Vagina (tissue), 2 donors: ENCODE measurements around the gene SHC1. TPM values are rescaled to one million over a fixed set of nuclear protein-coding genes. Genes with fewer than 3 reads are reported as not detected.

ENCODE experiments used
- DNase-seq, 2 donors: peaks; one replicate each; pipeline ENCODE4 v3.0.0-alpha.2; 2017; ENCODE audit errors: extremely low spot score in 2 of 2
- H3K27ac ChIP-seq: fragments of 200-600 bp; sonication (generic); one replicate; pipeline ENCODE4 v1.5.1; 2019
- H3K27me3 ChIP-seq: fragments of 200-600 bp; sonication (generic); one replicate; pipeline ENCODE4 v1.5.1; 2019
- H3K36me3 ChIP-seq, 2 donors: fragments of 200-600 bp; sonication (generic); one replicate each; pipeline ENCODE4 v1.5.1; 2017 to 2019
- H3K4me1 ChIP-seq: fragments of 200-600 bp; sonication (generic); one replicate; pipeline ENCODE4 v1.5.1; 2019
- H3K4me3 ChIP-seq, 2 donors: fragments of 200-600 bp; sonication (generic); 1 replicate in 1 of 2; 2 replicates in 1 of 2; pipeline ENCODE4 v1.5.1; 2016 to 2019
- H3K9me3 ChIP-seq: fragments of 200-600 bp; sonication (generic); one replicate; pipeline ENCODE4 v1.5.1; 2019
- CTCF ChIP-seq, 3 experiments: fragments of 450-650 bp in 2 of 3; fragments of 200-600 bp in 1 of 3; sonication (generic) in 1 of 3; IDR thresholded peaks; one replicate each; pipeline ENCODE4 v1.5.1; 2017 to 2019; ENCODE audit warnings: antibody characterized with exemption in 3 of 3, mild to moderate bottlenecking in 2 of 3, moderate library complexity in 2 of 3
- POLR2A ChIP-seq, 2 donors: fragments of 450-650 bp; IDR thresholded peaks; one replicate each; pipeline ENCODE4 v1.6.1; 2017; ENCODE audit warnings: antibody characterized with exemption in 2 of 2, mild to moderate bottlenecking in 2 of 2, moderate library complexity in 2 of 2
- POLR2AphosphoS5 ChIP-seq, 2 donors: sonication (generic); formaldehyde crosslinking; IDR thresholded peaks; one replicate each; pipeline ENCODE4 v1.9.0; 2017; ENCODE audit warnings: antibody characterized with exemption in 2 of 2, mild to moderate bottlenecking in 2 of 2, low read depth in 1 of 2; ENCODE audit not compliant: insufficient read depth in 1 of 2
- intact Hi-C: fragments of 100-400 bp; cut with DNase I; formaldehyde crosslinking; loops from one replicate; pipeline ENCODE4 v1.15.1; 2023
- total RNA-seq: library from RNA; depleted of rRNA; stranded (reverse); fragments of >200 nt; gene quantifications from one replicate; pipeline ENCODE4 v1.2.3, GENCODE V29; 2016

The SHC1 gene
- total RNA-seq, 1 donor from 2014 or later: 110 TPM

- H3K4me1 ChIP-seq: peaks cover 66% of the 10 kb centered on the region
- TF ChIP-seq CTCF (IDR thresholded peaks at IDR 0.05) (peak; percentile 95 to 98 (median 98)), POLR2AphosphoS5 (IDR thresholded peaks at IDR 0.05; ENCODE audit: insufficient read depth in 1 of 2, low read depth in 1 of 2) (peak; percentile 74 to 99), POLR2A (IDR thresholded peaks at IDR 0.05) (peak in 1 of 2 donors; percentile 16)
- peak overlapping the region; percentile 34 to 54 for H3K4me3 ChIP-seq
- DNase-seq: peak in 1 of 2 donors; percentile 97
- intact Hi-C loops: loop anchor here (2.0 to 5.0 kb wide), 2 partner anchors 16 to 55 kb away; partner anchors contain the start of gene PYGO2
- no peaks in the 10 kb centered on the region for H3K27me3 ChIP-seq
- peaks cover 0 to 12% of the 10 kb centered on the region in 2 donors for H3K36me3 ChIP-seq
- H3K27ac ChIP-seq: peak overlapping the region; percentile 99
- H3K9me3 ChIP-seq: no peaks in the 10 kb centered on the region
Measured at GRCh38 chr1:155017041-155017945, 46.7 kb upstream of the SHC1 start.

- Histone ChIP-seq H3K27me3 (no peaks in the 10 kb centered on the region), H3K27ac (peak overlapping the region; percentile 99), H3K4me1 (peaks cover 75% of the 10 kb centered on the region), H3K9me3 (no peaks in the 10 kb centered on the region), H3K36me3 (peaks cover 0 to 12% of the 10 kb centered on the region in 2 donors), H3K4me3 (peak overlapping the region in 1 of 2 donors; percentile 54)
- DNase-seq: no peak
- TF ChIP-seq POLR2A (IDR thresholded peaks at IDR 0.05) (no peak), CTCF (IDR thresholded peaks at IDR 0.05) (no peak), POLR2AphosphoS5 (IDR thresholded peaks at IDR 0.05; ENCODE audit: insufficient read depth in 1 of 2, low read depth in 1 of 2) (no peak)
- intact Hi-C loops: loop anchor here (2.0 to 5.0 kb wide), 2 partner anchors 16 to 54 kb away; partner anchors contain the start of gene PYGO2
Measured at GRCh38 chr1:155016231-155016831, 45.8 kb upstream of the SHC1 start.

GRCh38 chr1:155015527-155016230 lies 45.1 kb upstream of the SHC1 start:
- H3K36me3 ChIP-seq: peaks cover 0 to 12% of the 10 kb centered on the region in 2 donors
- no peak for TF ChIP-seq POLR2AphosphoS5 (IDR thresholded peaks at IDR 0.05; ENCODE audit: insufficient read depth in 1 of 2, low read depth in 1 of 2)
- no peak for TF ChIP-seq POLR2A (IDR thresholded peaks at IDR 0.05)
- TF ChIP-seq CTCF (IDR thresholded peaks at IDR 0.05): no peak
- H3K27me3 ChIP-seq: no peaks in the 10 kb centered on the region
- H3K27ac ChIP-seq: peak overlapping the region; percentile 99
- H3K9me3 ChIP-seq: no peaks in the 10 kb centered on the region
- peaks cover 82% of the 10 kb centered on the region for H3K4me1 ChIP-seq
- intact Hi-C loops: loop anchor here (2.0 to 5.0 kb wide), 2 partner anchors 15 to 53 kb away; partner anchors contain the start of gene PYGO2
- H3K4me3 ChIP-seq: no peak overlapping the region
- no peak for DNase-seq

- no peak for DNase-seq
- Histone ChIP-seq H3K9me3 (no peaks in the 10 kb centered on the region), H3K4me3 (no peak overlapping the region), H3K4me1 (peaks cover 89% of the 10 kb centered on the region), H3K27me3 (no peaks in the 10 kb centered on the region), H3K27ac (peak overlapping the region; percentile 99), H3K36me3 (peaks cover 0 to 12% of the 10 kb centered on the region in 2 donors)
- no peak for TF ChIP-seq POLR2A (IDR thresholded peaks at IDR 0.05)
- no peak for TF ChIP-seq POLR2AphosphoS5 (IDR thresholded peaks at IDR 0.05; ENCODE audit: insufficient read depth in 1 of 2, low read depth in 1 of 2)
- TF ChIP-seq CTCF (IDR thresholded peaks at IDR 0.05): no peak
- intact Hi-C loops: loop anchor here (5.0 kb wide), 1 partner anchor 53 kb away; the partner anchor contains the start of gene PYGO2
Measured at GRCh38 chr1:155014709-155015508, 44.4 kb upstream of the SHC1 start.
